ENCODE measurements around the gene ZNF496. TPM values are rescaled to one million over a fixed set of nuclear protein-coding genes. Genes with fewer than 3 reads are reported as not detected.
A peak's percentile ranks its signal among the peaks of the same experiment; 100 is the strongest.

ZNF496 gene
- total and polyA plus RNA-seq, 9 of the 15 experiments (the other 6 are each of a cell fraction or from before 2014, with no cell fraction given): 4.3 to 54.0 (median 31.3) TPM

GRCh38 chr1:247332215-247332622 lies 552 bp upstream of the ZNF496 start:
- Histone ChIP-seq H2AFZ (ENCODE audit: low read depth, low read length) (peak overlapping the region; percentile 81), H3K9me3 (replicated peaks; ENCODE audit: control insufficient read depth, insufficient read depth, low read depth, low read length) (no peaks in the 10 kb centered on the region), H3K36me3 (ENCODE audit: control insufficient read depth, insufficient read depth, low read length) (peaks cover 62% of the 10 kb centered on the region), H4K20me1 (replicated peaks; ENCODE audit: control insufficient read depth, insufficient read depth, low read length) (peaks cover 26% of the 10 kb centered on the region), H3K27me3 (ENCODE audit: control insufficient read depth in 2 of 2, insufficient read depth in 2 of 2, low read length in 2 of 2) (no peaks in the 10 kb centered on the region), H3K27ac (ENCODE audit: extremely low read depth, low read depth, low read length) (peak overlapping the region; percentile 91), H3K4me3 (peak overlapping the region; percentile 92), H3K4me1 (replicated peaks in 1 of 2; ENCODE audit: control insufficient read depth in 2 of 2, insufficient read depth in 2 of 2, low read length in 2 of 2) (peaks cover 44 to 71% of the 10 kb centered on the region in 2 experiments), H3K9ac (ENCODE audit: insufficient read depth in 1 of 2, low read depth in 2 of 2, low read length in 2 of 2) (peak overlapping the region; percentile 91 to 99), H3K9me1 (ENCODE audit: control insufficient read depth, insufficient read depth, low read length) (peaks cover 23% of the 10 kb centered on the region), H3K79me2 (ENCODE audit: control insufficient read depth, insufficient read depth, low read length) (peaks cover 79% of the 10 kb centered on the region), H3K4me2 (ENCODE audit: insufficient read depth, low read length) (peak overlapping the region; percentile 95)
- BruUV-seq (replicated peaks): no TSS peak
- peak; percentile 78 to 84 (median 81) for DNase-seq (ENCODE audit: extremely low read depth in 1 of 4, low spot score in 3 of 4)
- intact Hi-C loops (cut with micrococcal nuclease) (loop anchor here (2.0 kb wide), 1 partner anchor 29 kb away; no protein-coding TSS in a partner anchor), in situ Hi-C loops (cut with MboI) (no loop called here)
- CTCF ChIA-PET (ENCODE audit: low intra/inter-chr PET ratio): interaction anchor here (0.7 kb wide), 1 partner anchor 436 kb away, joined by 3 read pairs; no protein-coding TSS in a partner anchor
- POLR2A ChIA-PET: interaction anchor here (0.9 to 2.1 kb wide), 7 partner anchors 9 to 254 kb away, joined by 3 to 7 read pairs (median 5); partner anchors contain the start of gene ZNF670
- ATAC-seq: peak; percentile 67
- no peak for FAIRE-seq
- WGBS (ENCODE audit: insufficient coverage, low coverage, missing lambda C conversion rate): under 1% methylated on average over 38 of the region's 38 CpGs
- TF ChIP-seq NR2C1 (IDR thresholded peaks at IDR 0.05) (no peak), NR2C1 (tag; IDR thresholded peaks at IDR 0.05) (0 out of 2 replicates have a peak, but pooled peaks have one; percentile 46), TRIM25 (IDR thresholded peaks at IDR 0.05; ENCODE audit: borderline replicate concordance) (no peak), POLR2B (IDR thresholded peaks at IDR 0.05; ENCODE audit: low read depth, partially characterized antibody) (peak; percentile 18), OTX1 (CRISPR knock-in tag; IDR thresholded peaks at IDR 0.05) (0 out of 2 replicates have a peak, but pooled peaks have one; percentile 8), ZNF511 (CRISPR knock-in tag; IDR thresholded peaks at IDR 0.05) (peak; percentile 97), MYC (IDR thresholded peaks at IDR 0.05; ENCODE audit: low read depth, low read length) (peak; percentile 90), MYC (CRISPR knock-in tag; IDR thresholded peaks at IDR 0.05; ENCODE audit: borderline replicate concordance, low read depth) (peak; percentile 65; the same call in 1 of the 2 replicates), SMARCB1 (IDR thresholded peaks at IDR 0.05; ENCODE audit: insufficient read length, low read depth) (no peak), BRD4 (IDR thresholded peaks at IDR 0.05) (peak; percentile 75; the same call in 1 of the 2 replicates), SP1 (CRISPR knock-in tag; IDR thresholded peaks at IDR 0.05) (peak; percentile 43; the same call in 1 of the 2 replicates), CTCF (IDR thresholded peaks at IDR 0.05 in 2 of 3, conservative IDR thresholded peaks at IDR 0.05 in 1 of 3; ENCODE audit: insufficient read depth in 2 of 3, low read depth in 1 of 3, low read length in 3 of 3) (0 out of 6 replicates have a peak, but pooled peaks of 1 of the 3 experiments have one; percentile 2), CREB1 (IDR thresholded peaks at IDR 0.05) (no peak), CREB1 (CRISPR knock-in tag; IDR thresholded peaks at IDR 0.05) (peak; percentile 40; the same call in 1 of the 2 replicates)
